GM23338 (cell line): ENCODE measurements around the gene RNF115. TPM values are rescaled to one million over a fixed set of nuclear protein-coding genes. Genes with fewer than 3 reads are reported as not detected.

Source experiments
- ATAC-seq: fragments of 200-7000 bp; cut with Tn5 transposase; 3 replicates; pipeline ENCODE4 v1.9.1; 2020
- DNase-seq: peaks from one replicate; pipeline ENCODE4 v3.0.0-alpha.2; 2015; ENCODE audit warnings: low spot score
- H2AFZ ChIP-seq: fragments of 200-600 bp; sonication (generic); 2 replicates; pipeline ENCODE4 v1.8.0; 2016; ENCODE audit warnings: antibody characterized with exemption, mild to moderate bottlenecking, moderate library complexity
- H3F3A ChIP-seq: fragments of 200-600 bp; sonication (generic); replicated peaks from 2 replicates; pipeline ENCODE4 v1.8.0; 2017; ENCODE audit warnings: antibody characterized with exemption, mixed run types, low read depth
- H3K27ac ChIP-seq: fragments of 200-600 bp; sonication (generic); 2 replicates; pipeline ENCODE4 v1.6.1; 2016; ENCODE audit warnings: low read depth
- H3K27me3 ChIP-seq: fragments of 200-600 bp; sonication (generic); 2 replicates; pipeline ENCODE4 v1.8.0; 2016; ENCODE audit warnings: mild to moderate bottlenecking, mixed run types, moderate library complexity; ENCODE audit not compliant: insufficient read depth
- H3K36me3 ChIP-seq: fragments of 200-600 bp; sonication (generic); 2 replicates; pipeline ENCODE4 v1.8.0; 2016; ENCODE audit warnings: mild to moderate bottlenecking; ENCODE audit not compliant: insufficient read depth
- H3K4me1 ChIP-seq: fragments of 200-600 bp; sonication (generic); 2 replicates; pipeline ENCODE4 v1.8.0; 2016; ENCODE audit warnings: mild to moderate bottlenecking, moderate library complexity; ENCODE audit not compliant: insufficient read depth
- H3K4me2 ChIP-seq: fragments of 200-600 bp; sonication (generic); 2 replicates; pipeline ENCODE4 v1.7.1; 2017; ENCODE audit warnings: mixed run types
- H3K4me3 ChIP-seq: fragments of 200-600 bp; sonication (generic); 2 replicates; pipeline ENCODE4 v1.6.1; 2016; ENCODE audit warnings: mixed run types
- H3K79me2 ChIP-seq: fragments of 200-600 bp; sonication (generic); replicated peaks from 2 replicates; pipeline ENCODE4 v1.8.0; 2017; ENCODE audit warnings: mild to moderate bottlenecking; ENCODE audit not compliant: insufficient read depth
- H3K9me2 ChIP-seq: fragments of 200-600 bp; sonication (generic); 2 replicates; pipeline ENCODE4 v1.8.0; 2017; ENCODE audit not compliant: insufficient read depth
- H4K20me1 ChIP-seq: fragments of 200-600 bp; sonication (generic); replicated peaks from 2 replicates; pipeline ENCODE4 v1.8.0; 2017; ENCODE audit warnings: mild to moderate bottlenecking; ENCODE audit not compliant: insufficient read depth
- H3K27ac Mint-ChIP-seq: 2 replicates; pipeline ENCODE4 v1.8.0; 2020; ENCODE audit warnings: inconsistent platforms, mild to moderate bottlenecking, moderate library complexity, mixed read lengths
- H3K27me3 Mint-ChIP-seq: 3 replicates; pipeline ENCODE4 v1.8.0; 2022; ENCODE audit warnings: low read depth, mild to moderate bottlenecking, moderate library complexity, mixed read lengths, inconsistent platforms; ENCODE audit not compliant: insufficient read depth, poor library complexity
- H3K36me3 Mint-ChIP-seq: 3 replicates; pipeline ENCODE4 v1.8.0; 2021; ENCODE audit warnings: low read depth, mild to moderate bottlenecking, inconsistent platforms, moderate library complexity, mixed read lengths
- H3K4me1 Mint-ChIP-seq: 3 replicates; pipeline ENCODE4 v1.8.0; 2020; ENCODE audit warnings: mild to moderate bottlenecking, inconsistent platforms, mixed read lengths
- H3K4me3 Mint-ChIP-seq: 3 replicates; pipeline ENCODE4 v1.8.0; 2021; ENCODE audit warnings: moderate library complexity, mild to moderate bottlenecking, inconsistent platforms, mixed read lengths
- H3K9me3 Mint-ChIP-seq: 3 replicates; pipeline ENCODE4 v1.8.0; 2020; ENCODE audit warnings: moderate library complexity, mild to moderate bottlenecking, inconsistent platforms, mixed read lengths
- CREB1 ChIP-seq: fragments of 250-450 bp; sonication (Bioruptor Pico); IDR thresholded peaks from 2 replicates; pipeline ENCODE4 v1.5.0; 2020; ENCODE audit warnings: low read depth, mild to moderate bottlenecking, moderate library complexity
- JUNB ChIP-seq: IDR thresholded peaks from one replicate; pipeline ENCODE4 v1.6.1; 2016; ENCODE audit warnings: antibody characterized with exemption; ENCODE audit not compliant: unreplicated experiment
- NANOG ChIP-seq: IDR thresholded peaks from 2 replicates; pipeline ENCODE4 v1.6.1; 2016; ENCODE audit warnings: antibody characterized with exemption, borderline replicate concordance
- POLR2AphosphoS5 ChIP-seq: IDR thresholded peaks from 2 replicates; pipeline ENCODE4 v1.6.1; 2016; ENCODE audit warnings: antibody characterized with exemption, low read depth
- STAT1 ChIP-seq: IDR thresholded peaks from one replicate; pipeline ENCODE4 v1.6.1; 2016; ENCODE audit warnings: antibody characterized with exemption; ENCODE audit not compliant: unreplicated experiment
- ZNF114 ChIP-seq: fragments of 250-450 bp; sonication (Bioruptor Pico); IDR thresholded peaks from 2 replicates; pipeline ENCODE4 v1.5.0; 2020; ENCODE audit warnings: mild to moderate bottlenecking, moderate library complexity
- ZNF331 ChIP-seq: fragments of 250-450 bp; sonication (Bioruptor Pico); IDR thresholded peaks from 2 replicates; pipeline ENCODE4 v1.5.0; 2020; ENCODE audit warnings: low read depth, mild to moderate bottlenecking, moderate library complexity
- polyA plus RNA-seq: library from polyadenylated mRNA; unstranded; fragments of >200 nt; fragmentation: Nextera tagmentation; extraction: Ambion mirVana; gene quantifications from 2 replicates; pipeline ENCODE4 v1.2.1, GENCODE V29; 2016
- total RNA-seq: library from RNA; depleted of rRNA; stranded (reverse); fragments of >200 nt; shearing (Covaris generic); gene quantifications from 2 replicates; pipeline ENCODE4 v1.2.3, GENCODE V29; 2014
- TF ChIP-seq, protein P1 (sequence below): IDR thresholded peaks from one replicate; pipeline ENCODE4 v1.6.1; 2018; ENCODE audit warnings: antibody characterized with exemption; ENCODE audit not compliant: unreplicated experiment
- TF ChIP-seq, protein P2 (sequence below): fragments of 250-450 bp; sonication (Bioruptor Pico); IDR thresholded peaks from 2 replicates; pipeline ENCODE4 v1.5.0; 2020; ENCODE audit warnings: mild to moderate bottlenecking, moderate library complexity
- TF ChIP-seq, protein P3 (sequence below), 2 experiments: fragments of 200-600 bp in 1 of 2; sonication (generic) in 1 of 2; conservative IDR thresholded peaks; 2 replicates each; pipeline versions ENCODE4 v1.5.1 to v1.6.1; 2016 to 2017; ENCODE audit warnings: antibody characterized with exemption in 2 of 2, low read depth in 2 of 2, mild to moderate bottlenecking in 2 of 2, moderate library complexity in 1 of 2
- TF ChIP-seq, protein P4 (sequence below): IDR thresholded peaks from 2 replicates; pipeline ENCODE4 v1.6.1; 2016; ENCODE audit warnings: antibody characterized with exemption

RNF115 gene
- total and polyA plus RNA-seq, 2 experiments from 2014 or later = 10.6 to 10.9 TPM

DNA sequence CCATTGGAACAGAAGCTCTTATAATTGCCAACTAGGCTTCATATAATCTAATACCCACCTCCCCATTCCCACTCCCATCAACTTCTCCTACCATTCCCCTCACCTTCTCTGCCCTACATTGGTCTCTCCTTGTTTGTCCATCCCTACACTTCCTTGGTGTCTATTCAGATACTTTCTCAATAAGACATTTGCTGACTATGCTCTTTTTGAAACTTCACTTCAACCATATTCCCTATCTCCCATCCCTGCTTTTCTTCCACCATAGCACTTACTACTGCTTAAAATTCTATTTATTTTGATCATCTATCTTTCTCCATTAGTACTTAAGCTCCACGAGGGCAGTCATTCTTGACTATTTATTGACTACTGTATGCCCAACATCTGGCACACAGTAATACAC is 64.2 kb downstream of the RNF115 start (continued):
- no peak for TF ChIP-seq ZNF114 (CRISPR knock-in tag)
- TF ChIP-seq ZNF331 = no peak
- no peak for TF ChIP-seq STAT1
- no peak for TF ChIP-seq POLR2AphosphoS5

DNA sequence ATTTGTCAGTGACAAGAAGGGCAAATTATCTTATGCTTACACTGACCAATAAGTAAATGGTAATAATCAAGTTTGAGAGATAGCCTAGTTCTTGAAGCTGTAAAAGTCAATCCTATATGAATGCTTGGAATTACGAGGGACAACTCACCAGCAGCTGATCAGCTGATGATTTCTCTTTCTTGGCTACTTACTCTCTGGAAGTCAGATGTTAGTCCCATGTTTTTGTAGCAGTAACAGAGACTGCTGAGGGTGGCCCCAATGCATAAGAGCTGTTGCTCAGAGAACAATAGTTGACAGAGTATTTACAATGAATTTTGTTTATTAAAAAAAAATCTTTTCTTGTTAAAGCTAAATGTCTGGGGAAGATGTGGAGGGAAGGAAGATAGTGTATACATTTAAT is 65.3 kb downstream of the RNF115 start:
- ATAC-seq = no peak

More for the DNA sequence above, 65.3 kb downstream of the RNF115 start:
- peaks cover 40% of the 10 kb centered on the region for H3K36me3 Mint-ChIP-seq
- Histone ChIP-seq H4K20me1 (no peaks in the 10 kb centered on the region), H2AFZ (no peak overlapping the region), H3K27ac (no peak overlapping the region), H3K27me3 (no peaks in the 10 kb centered on the region), H3K4me3 (no peak overlapping the region), H3F3A (no peaks in the 10 kb centered on the region), H3K36me3 (peaks cover 6% of the 10 kb centered on the region; the same call in 1 of the 2 replicates), H3K79me2 (no peaks in the 10 kb centered on the region), H3K9me2 (no peaks in the 10 kb centered on the region), H3K4me1 (no peaks in the 10 kb centered on the region), H3K4me2 (no peak overlapping the region)
- H3K4me1 Mint-ChIP-seq = no peaks in the 10 kb centered on the region
- DNase-seq = no peak
- no peak overlapping the region for H3K4me3 Mint-ChIP-seq
- TF ChIP-seq POLR2AphosphoS5 (no peak), CREB1 (no peak), ZNF331 (no peak), ZNF114 (CRISPR knock-in tag) (no peak), JUNB (no peak), STAT1 (no peak), NANOG (no peak)
- TF ChIP-seq, protein P1, sequence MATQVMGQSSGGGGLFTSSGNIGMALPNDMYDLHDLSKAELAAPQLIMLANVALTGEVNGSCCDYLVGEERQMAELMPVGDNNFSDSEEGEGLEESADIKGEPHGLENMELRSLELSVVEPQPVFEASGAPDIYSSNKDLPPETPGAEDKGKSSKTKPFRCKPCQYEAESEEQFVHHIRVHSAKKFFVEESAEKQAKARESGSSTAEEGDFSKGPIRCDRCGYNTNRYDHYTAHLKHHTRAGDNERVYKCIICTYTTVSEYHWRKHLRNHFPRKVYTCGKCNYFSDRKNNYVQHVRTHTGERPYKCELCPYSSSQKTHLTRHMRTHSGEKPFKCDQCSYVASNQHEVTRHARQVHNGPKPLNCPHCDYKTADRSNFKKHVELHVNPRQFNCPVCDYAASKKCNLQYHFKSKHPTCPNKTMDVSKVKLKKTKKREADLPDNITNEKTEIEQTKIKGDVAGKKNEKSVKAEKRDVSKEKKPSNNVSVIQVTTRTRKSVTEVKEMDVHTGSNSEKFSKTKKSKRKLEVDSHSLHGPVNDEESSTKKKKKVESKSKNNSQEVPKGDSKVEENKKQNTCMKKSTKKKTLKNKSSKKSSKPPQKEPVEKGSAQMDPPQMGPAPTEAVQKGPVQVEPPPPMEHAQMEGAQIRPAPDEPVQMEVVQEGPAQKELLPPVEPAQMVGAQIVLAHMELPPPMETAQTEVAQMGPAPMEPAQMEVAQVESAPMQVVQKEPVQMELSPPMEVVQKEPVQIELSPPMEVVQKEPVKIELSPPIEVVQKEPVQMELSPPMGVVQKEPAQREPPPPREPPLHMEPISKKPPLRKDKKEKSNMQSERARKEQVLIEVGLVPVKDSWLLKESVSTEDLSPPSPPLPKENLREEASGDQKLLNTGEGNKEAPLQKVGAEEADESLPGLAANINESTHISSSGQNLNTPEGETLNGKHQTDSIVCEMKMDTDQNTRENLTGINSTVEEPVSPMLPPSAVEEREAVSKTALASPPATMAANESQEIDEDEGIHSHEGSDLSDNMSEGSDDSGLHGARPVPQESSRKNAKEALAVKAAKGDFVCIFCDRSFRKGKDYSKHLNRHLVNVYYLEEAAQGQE = no peak
- TF ChIP-seq, protein P2, sequence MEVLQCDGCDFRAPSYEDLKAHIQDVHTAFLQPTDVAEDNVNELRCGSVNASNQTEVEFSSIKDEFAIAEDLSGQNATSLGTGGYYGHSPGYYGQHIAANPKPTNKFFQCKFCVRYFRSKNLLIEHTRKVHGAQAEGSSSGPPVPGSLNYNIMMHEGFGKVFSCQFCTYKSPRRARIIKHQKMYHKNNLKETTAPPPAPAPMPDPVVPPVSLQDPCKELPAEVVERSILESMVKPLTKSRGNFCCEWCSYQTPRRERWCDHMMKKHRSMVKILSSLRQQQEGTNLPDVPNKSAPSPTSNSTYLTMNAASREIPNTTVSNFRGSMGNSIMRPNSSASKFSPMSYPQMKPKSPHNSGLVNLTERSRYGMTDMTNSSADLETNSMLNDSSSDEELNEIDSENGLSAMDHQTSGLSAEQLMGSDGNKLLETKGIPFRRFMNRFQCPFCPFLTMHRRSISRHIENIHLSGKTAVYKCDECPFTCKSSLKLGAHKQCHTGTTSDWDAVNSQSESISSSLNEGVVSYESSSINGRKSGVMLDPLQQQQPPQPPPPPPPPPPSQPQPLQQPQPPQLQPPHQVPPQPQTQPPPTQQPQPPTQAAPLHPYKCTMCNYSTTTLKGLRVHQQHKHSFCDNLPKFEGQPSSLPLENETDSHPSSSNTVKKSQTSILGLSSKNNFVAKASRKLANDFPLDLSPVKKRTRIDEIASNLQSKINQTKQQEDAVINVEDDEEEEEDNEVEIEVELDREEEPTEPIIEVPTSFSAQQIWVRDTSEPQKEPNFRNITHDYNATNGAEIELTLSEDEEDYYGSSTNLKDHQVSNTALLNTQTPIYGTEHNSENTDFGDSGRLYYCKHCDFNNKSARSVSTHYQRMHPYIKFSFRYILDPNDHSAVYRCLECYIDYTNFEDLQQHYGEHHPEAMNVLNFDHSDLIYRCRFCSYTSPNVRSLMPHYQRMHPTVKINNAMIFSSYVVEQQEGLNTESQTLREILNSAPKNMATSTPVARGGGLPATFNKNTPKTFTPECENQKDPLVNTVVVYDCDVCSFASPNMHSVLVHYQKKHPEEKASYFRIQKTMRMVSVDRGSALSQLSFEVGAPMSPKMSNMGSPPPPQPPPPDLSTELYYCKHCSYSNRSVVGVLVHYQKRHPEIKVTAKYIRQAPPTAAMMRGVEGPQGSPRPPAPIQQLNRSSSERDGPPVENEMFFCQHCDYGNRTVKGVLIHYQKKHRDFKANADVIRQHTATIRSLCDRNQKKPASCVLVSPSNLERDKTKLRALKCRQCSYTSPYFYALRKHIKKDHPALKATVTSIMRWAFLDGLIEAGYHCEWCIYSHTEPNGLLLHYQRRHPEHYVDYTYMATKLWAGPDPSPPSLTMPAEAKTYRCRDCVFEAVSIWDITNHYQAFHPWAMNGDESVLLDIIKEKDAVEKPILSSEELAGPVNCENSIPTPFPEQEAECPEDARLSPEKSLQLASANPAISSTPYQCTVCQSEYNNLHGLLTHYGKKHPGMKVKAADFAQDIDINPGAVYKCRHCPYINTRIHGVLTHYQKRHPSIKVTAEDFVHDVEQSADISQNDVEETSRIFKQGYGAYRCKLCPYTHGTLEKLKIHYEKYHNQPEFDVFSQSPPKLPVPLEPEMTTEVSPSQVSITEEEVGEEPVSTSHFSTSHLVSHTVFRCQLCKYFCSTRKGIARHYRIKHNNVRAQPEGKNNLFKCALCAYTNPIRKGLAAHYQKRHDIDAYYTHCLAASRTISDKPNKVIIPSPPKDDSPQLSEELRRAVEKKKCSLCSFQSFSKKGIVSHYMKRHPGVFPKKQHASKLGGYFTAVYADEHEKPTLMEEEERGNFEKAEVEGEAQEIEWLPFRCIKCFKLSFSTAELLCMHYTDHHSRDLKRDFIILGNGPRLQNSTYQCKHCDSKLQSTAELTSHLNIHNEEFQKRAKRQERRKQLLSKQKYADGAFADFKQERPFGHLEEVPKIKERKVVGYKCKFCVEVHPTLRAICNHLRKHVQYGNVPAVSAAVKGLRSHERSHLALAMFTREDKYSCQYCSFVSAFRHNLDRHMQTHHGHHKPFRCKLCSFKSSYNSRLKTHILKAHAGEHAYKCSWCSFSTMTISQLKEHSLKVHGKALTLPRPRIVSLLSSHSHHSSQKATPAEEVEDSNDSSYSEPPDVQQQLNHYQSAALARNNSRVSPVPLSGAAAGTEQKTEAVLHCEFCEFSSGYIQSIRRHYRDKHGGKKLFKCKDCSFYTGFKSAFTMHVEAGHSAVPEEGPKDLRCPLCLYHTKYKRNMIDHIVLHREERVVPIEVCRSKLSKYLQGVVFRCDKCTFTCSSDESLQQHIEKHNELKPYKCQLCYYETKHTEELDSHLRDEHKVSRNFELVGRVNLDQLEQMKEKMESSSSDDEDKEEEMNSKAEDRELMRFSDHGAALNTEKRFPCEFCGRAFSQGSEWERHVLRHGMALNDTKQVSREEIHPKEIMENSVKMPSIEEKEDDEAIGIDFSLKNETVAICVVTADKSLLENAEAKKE = no peak
- TF ChIP-seq, protein P3, sequence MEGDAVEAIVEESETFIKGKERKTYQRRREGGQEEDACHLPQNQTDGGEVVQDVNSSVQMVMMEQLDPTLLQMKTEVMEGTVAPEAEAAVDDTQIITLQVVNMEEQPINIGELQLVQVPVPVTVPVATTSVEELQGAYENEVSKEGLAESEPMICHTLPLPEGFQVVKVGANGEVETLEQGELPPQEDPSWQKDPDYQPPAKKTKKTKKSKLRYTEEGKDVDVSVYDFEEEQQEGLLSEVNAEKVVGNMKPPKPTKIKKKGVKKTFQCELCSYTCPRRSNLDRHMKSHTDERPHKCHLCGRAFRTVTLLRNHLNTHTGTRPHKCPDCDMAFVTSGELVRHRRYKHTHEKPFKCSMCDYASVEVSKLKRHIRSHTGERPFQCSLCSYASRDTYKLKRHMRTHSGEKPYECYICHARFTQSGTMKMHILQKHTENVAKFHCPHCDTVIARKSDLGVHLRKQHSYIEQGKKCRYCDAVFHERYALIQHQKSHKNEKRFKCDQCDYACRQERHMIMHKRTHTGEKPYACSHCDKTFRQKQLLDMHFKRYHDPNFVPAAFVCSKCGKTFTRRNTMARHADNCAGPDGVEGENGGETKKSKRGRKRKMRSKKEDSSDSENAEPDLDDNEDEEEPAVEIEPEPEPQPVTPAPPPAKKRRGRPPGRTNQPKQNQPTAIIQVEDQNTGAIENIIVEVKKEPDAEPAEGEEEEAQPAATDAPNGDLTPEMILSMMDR (conservative IDR thresholded peaks at IDR 0.05; ENCODE audit: low read depth in 2 of 2) = no peak
- TF ChIP-seq, protein P4, sequence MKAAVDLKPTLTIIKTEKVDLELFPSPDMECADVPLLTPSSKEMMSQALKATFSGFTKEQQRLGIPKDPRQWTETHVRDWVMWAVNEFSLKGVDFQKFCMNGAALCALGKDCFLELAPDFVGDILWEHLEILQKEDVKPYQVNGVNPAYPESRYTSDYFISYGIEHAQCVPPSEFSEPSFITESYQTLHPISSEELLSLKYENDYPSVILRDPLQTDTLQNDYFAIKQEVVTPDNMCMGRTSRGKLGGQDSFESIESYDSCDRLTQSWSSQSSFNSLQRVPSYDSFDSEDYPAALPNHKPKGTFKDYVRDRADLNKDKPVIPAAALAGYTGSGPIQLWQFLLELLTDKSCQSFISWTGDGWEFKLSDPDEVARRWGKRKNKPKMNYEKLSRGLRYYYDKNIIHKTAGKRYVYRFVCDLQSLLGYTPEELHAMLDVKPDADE = no peak
- no peaks in the 10 kb centered on the region for H3K27me3 Mint-ChIP-seq
- H3K27ac Mint-ChIP-seq = no peak overlapping the region
- H3K9me3 Mint-ChIP-seq = peaks cover 28% of the 10 kb centered on the region
